Mammary epithelial cell (primary cell): Measurements from ENCODE around the gene EPOP.

ENCODE experiments used
- CTCF ChIP-seq, 2 donors: IDR thresholded peaks in 1 of 2; conservative IDR thresholded peaks in 1 of 2; 2 replicates each; pipeline ENCODE4 v1.5.1; 2011 to 2012; ENCODE audit warnings: inconsistent platforms in 2 of 2, low read length in 2 of 2, mild to moderate bottlenecking in 2 of 2, control low read depth in 1 of 2, low read depth in 1 of 2; ENCODE audit not compliant: insufficient read depth in 1 of 2; ENCODE audit errors: extremely low read depth in 1 of 2
- EZH2 ChIP-seq: IDR thresholded peaks from 2 replicates; pipeline ENCODE4 v1.6.1; 2012; ENCODE audit warnings: low read length, inconsistent platforms, borderline replicate concordance

- TF ChIP-seq CTCF (conservative IDR thresholded peaks at IDR 0.05 in 1 of 2, IDR thresholded peaks at IDR 0.05 in 1 of 2; ENCODE audit: extremely low read depth in 1 of 2, insufficient read depth in 1 of 2, low read depth in 1 of 2, low read length in 2 of 2) = no peak
- no peak for TF ChIP-seq EZH2
Observed at GRCh38 chr17:38628441-38628840, 46.3 kb downstream of the EPOP start.
